Right ventricle myocardium superior (tissue), 1 donor: ENCODE results near the gene SLC12A2. TPM values are rescaled to one million over a fixed set of nuclear protein-coding genes. Genes with fewer than 3 reads are reported as not detected.

Experiments
- ATAC-seq: fragments of 200-7000 bp; cut with Tn5 transposase; one replicate; pipeline ENCODE4 v1.9.1; 2020; ENCODE audit warnings: mild to moderate bottlenecking; ENCODE audit not compliant: poor library complexity
- DNase-seq: peaks from one replicate; pipeline ENCODE4 v3.0.0-alpha.2; 2020
- intact Hi-C: fragments of 100-400 bp; cut with DNase I; formaldehyde crosslinking; loops from one replicate; pipeline ENCODE4 v1.11.2; 2022
- total RNA-seq: library from RNA; stranded (reverse); fragmentation: NEBNext Ultra II Directional; extraction: Animal tissue kit (Norgen Biotek cat#: 25700); gene quantifications from one replicate; pipeline ENCODE4 v1.2.1, GENCODE V29; 2021
- donor health status: DM: no; HTN: yes; CAD: no; lungs with severe emphysema.

The SLC12A2 gene
- total RNA-seq, 1 donor from 2014 or later, result 11.6 TPM

DNA sequence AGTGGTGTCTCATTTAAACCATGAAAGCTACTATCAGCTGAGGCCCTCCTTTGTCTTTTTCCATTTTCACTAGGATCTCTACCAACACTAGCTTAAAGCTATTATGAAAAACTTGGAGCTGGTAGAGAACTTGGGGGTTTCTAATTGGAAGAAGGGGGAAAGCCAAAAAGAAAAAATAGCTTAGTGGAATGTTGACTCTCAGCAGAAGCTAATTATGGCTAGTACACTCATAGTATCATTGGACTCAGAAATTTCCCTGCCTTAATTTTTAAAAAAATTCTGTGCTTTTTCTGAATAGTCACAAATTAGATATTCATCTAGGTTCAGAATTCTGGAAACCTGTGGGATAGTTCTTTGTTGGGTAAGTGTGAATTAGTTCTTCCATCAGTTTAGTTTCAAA is 8.0 kb downstream of the SLC12A2 start:
- DNase-seq (no peak), ATAC-seq (no peak)
- intact Hi-C loops, result no loop called here

DNA sequence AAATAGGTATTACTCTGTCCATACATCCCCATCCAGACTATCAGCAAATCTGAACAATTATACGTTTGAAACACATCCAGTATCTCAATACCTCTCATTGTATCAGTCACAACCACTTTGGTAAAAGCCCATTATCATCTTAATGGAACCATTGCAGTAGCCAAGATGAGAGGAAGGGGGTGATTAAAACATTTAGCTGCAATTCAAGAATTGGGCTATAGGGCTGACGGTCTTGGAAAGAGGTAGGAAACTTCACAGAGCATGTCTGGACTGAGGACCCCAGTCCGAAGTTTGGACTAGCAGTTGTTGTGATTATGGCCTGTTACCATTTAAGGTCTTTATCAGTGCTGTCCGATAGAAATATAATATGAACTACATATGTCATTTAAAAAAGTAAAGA is 8.6 kb downstream of the SLC12A2 start:
- intact Hi-C loops, result no loop called here
- no peak for ATAC-seq
- no peak for DNase-seq

DNA sequence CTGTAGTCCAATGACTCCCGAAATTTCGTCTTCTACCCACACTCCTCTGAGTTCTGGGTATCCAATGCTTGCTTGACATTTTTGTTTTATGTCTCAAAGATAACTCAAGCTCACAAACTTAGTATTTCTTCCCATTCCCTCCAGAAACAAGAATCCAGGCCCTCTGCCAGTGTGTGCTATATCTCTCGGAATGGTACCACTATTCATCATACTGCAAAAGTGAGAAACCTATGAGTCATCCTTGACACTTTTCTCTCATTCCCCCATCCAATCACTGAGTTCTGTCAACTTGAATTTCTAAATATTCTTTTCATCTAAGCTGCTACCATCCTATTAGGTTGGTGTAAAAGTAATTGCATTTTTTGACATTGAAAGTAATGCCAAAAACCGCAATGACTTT is 9.8 kb downstream of the SLC12A2 start:
- intact Hi-C loops, result no loop called here
- DNase-seq, result no peak
- no peak for ATAC-seq

DNA sequence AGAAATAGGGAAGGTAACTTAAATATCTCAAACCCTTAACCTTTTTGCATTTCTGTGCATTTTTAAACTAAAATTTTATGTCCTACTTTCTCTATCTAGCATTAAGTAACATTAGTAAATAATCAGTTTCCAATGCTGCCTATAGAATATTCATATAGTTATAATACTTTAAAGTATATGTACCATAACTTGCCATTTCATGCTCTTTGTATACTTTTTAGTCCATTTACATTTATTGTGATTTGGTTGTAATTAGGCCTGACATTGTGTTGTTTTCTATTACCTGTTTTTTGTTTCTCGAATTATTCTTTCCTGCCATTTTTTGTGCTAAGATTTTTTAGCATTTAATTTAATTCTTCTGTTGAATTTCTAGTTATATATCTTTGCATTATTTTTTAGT is 13.7 kb downstream of the SLC12A2 start:
- ATAC-seq (no peak), DNase-seq (no peak)
- intact Hi-C loops, result no loop called here

DNA sequence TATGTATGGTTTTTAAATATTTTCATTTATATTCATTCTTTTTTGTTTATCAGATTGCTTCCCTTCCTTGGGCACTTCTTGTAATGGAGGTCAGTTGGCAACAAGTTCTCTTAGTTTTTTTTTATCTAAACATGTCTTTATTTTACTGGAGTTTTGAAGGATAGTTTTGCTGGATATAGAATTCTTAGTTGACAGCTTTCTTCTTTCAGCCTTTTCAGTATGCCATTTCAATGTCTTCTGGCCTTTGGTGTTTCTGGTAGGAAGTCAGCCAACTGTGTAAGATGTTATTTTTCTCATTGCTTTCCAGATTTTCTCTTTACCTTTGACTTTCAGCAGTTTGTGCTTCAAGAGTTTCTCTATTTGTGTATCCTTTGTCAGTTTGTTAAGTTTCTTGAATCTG is 14.2 kb downstream of the SLC12A2 start:
- intact Hi-C loops, result no loop called here
- no peak for DNase-seq
- no peak for ATAC-seq

DNA sequence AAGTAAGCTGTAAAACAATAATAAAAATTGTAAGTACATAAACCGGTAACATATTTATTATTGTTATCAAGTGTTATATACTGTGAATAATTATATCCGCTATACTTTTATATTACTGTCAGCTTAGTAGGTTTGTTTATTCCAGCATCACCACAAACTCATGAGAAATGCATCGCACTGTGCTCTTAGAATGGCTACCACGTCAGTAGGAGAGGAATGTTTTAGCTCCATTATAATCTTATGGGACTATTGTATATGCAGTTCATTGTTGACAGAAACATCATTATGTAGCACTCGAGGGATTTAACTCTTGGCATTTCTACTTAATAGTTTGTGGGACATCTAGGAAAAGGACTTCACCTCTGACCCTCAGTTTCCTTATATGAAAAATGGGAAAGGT is 16.4 kb downstream of the SLC12A2 start:
- intact Hi-C loops, result no loop called here
- ATAC-seq (no peak), DNase-seq (no peak)

DNA sequence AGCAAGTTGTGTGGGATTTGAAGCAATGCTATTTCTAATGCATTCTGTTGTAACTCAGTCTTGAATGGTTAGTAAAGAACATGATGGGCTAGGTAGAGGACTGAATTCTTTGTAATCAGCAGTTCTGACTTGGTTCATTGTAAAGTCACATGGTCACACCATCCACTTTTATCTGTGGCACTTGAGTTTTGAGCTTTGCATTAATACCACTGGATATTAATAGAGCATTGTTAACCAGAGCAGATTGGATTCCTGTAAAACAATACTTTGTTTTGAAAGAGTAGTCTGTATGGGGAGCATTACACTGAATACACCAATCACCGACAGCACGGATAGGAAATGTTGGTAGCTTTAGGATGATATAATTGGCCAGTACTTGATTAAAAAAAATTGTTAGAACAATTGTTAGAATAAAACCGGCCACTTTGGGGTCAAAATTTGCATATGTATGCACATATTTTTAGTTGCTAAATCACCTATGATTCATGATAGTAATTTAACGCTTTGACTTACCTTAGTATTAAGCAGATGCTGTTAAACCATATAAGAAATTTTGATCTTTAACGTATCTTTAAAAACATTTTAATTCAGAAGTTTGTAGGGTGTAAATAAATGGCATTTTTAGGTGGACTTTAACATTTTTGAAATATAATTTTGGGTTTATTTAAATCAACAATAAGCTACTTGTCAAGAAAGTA is 17.4 kb downstream of the SLC12A2 start:
- intact Hi-C loops, result no loop called here
- peak; percentile 90 for ATAC-seq
- no peak for DNase-seq

DNA sequence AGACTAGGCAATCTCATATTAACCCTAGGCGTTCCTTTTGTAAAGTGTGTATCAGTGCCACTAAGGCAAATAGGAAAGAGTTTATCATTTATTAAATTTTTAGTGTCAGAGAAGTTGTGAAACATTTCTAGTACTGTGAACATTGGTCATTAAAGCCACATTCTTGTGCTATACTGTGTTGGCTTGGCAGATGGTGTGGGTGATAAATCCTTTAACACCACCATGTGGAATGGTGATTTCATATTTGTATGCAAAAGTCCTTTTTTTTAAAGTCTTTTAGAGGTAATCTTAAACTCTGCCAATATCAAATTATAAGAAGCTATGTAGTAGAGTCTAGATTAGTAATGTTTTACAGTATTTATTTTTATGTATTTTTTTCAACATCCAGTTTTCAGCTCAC is 18.1 kb downstream of the SLC12A2 start:
- intact Hi-C loops, result no loop called here
- DNase-seq (no peak), ATAC-seq (peak; percentile 23)

DNA sequence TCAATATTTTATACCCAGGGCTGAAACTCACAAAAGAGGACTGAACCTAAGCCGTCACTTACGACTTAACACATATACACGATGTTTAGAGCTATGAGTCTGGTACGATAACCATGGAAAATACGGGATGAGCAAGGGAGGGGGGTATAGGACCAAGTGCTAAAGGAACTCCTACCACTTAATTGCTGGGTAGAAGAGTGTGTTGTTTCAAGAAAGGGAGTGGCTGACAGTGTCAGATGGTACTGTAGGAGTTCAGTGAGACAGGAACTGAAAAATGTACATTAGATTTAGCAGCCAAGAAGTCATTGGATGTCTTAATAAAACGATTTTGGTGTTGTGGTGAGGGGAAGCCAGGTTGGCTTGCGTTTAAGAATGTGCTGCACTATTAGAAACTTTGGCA is 21.6 kb downstream of the SLC12A2 start:
- DNase-seq (no peak), ATAC-seq (no peak)
- intact Hi-C loops, result no loop called here

DNA sequence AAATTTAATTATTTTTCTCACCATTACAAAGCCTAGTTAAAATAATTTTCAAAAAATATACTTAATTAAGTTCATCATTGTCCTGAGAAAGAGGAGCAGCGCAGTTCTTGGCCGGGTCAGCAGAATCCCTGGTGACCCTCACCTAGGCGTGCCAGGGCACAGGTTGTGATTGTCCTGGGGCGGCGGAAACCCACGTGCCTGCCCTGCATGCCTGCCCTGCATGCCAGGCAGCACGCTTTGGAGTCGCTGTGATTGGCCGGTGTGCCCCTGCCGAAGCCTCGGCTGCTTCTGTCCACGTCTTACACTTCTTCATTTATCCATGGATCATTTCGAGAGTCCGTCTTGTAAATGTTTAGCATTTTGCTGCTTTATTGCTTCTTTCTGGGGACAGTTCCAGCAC is 25.6 kb downstream of the SLC12A2 start:
- ATAC-seq, result peak; percentile 73
- DNase-seq, result peak; percentile 43
- intact Hi-C loops, result no loop called here

DNA sequence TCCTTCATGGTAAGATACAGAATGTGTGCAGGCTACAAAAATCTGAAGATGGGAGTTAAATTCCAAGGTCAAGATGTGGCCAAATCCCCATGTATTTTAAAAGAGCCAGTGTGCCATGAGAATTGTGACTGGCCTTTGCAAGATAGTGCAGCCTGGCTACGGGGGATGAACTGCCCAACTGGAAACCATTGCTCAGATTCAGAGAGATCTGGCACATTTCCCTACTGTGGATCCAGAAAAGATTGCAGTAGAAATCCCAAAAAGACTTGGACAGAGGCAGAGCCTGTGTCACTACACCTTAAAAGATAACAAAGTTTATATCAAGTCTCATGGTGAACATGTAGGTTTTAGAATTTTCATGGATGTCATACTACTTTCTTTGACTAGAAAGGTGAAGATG is 26.2 kb downstream of the SLC12A2 start:
- ATAC-seq (no peak), DNase-seq (no peak)
- intact Hi-C loops, result no loop called here

DNA sequence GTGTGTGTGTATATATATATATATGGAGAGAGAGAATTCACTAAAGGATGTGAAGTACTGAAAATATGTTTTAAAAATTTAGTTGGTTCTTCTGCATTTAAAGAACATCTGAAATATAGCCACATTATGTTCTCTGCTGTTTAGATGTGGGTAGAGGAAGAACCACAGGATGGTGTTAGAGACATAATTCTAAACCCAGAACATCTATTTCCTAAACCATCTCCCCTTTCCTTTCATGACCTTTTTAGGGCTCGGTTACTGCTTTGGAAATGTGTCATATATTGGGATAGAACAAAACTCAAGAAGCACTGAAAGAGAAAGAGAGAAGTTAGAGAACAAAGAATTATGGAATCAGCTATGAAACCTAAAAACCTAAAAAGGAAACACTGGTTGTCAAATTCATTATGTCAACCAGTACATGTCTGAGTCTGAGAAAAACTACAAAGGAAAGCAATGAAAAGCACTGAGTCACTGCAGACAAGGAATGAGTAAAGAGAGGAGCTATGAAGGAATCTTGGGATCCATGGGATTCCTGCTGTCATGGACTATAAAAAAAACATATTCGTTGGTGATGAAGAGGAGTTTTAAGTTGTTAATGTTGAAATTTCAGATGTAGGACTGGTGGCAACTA is 28.4 kb downstream of the SLC12A2 start:
- intact Hi-C loops, result no loop called here
- ATAC-seq (no peak), DNase-seq (no peak)

DNA sequence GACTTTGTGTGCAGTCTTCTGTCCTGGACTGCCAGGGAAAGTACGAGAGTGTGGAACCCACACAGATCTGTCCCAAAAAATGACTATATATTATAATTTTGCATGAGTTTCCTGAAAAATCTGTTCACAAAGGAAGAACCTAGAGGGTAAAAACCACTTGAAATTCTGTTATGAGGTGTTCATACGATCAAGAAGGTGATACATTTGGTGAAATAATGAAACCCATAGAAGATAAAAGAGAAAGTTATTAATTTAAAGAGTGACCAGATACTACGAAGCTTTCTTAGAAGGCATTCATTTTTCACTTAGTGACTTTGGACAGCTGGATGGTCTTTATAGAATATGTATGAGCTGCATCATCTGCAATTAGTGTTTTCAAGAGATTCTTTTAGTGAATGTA is 32.9 kb downstream of the SLC12A2 start:
- no peak for DNase-seq
- no peak for ATAC-seq
- intact Hi-C loops, result no loop called here

DNA sequence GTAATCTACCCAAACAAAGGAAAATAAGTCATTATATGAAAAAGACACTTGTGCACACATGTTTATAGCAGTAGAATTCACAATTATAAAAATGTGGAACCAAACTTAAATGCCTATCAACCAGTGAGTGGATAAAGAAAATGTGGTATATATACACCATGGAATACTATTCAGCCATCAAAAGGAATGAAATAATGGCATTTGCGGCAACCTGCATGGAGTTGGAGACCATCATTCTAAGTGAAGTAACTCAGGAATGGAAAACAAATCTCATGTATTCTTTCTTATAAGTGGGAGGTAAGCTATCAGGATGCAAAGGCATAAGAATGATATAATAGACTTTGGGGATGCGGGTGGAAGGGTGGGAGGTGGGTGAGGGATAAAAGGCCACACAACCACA is 34.6 kb downstream of the SLC12A2 start:
- intact Hi-C loops, result no loop called here
- ATAC-seq, result no peak
- DNase-seq, result no peak

DNA sequence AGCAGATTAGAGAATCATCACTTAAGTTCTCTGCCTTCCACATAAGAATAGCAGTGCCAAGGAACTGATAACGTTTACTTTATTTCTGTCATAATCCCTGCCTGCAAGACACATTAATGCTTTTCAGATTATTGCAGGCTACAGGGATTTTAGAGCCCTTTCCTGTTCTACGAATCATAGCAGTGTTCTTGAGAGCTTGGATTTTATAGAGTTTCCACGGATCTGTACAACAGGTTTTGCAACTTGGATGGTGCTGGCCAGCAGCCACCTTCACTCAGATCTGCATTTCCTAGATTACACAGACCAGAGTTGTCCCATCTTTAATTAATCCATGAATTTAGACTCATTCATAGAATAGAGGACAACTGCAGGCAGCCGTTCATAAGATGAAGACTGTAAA is 38.1 kb downstream of the SLC12A2 start:
- peak; percentile 12 for DNase-seq
- ATAC-seq, result no peak
- intact Hi-C loops, result no loop called here

DNA sequence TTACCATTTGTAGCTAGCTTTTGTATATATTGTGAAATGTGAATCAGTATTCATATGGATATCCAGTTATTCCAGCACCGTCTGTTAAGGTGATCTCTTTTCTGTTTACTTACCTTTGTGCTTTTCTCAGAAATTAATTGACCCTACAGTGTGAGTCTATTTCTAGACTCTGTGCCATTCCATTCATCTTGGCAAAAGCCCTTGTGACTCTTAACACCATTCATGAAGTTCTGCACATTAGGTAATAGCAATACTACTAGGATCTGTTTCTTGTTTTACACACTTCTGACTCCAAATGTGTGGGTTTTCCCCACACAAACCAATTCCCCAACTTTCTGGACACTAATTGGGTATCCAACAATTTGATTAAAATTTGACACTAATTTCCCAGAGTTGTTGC is 40.4 kb downstream of the SLC12A2 start:
- DNase-seq, result no peak
- ATAC-seq, result peak; percentile 72
- intact Hi-C loops, result no loop called here

DNA sequence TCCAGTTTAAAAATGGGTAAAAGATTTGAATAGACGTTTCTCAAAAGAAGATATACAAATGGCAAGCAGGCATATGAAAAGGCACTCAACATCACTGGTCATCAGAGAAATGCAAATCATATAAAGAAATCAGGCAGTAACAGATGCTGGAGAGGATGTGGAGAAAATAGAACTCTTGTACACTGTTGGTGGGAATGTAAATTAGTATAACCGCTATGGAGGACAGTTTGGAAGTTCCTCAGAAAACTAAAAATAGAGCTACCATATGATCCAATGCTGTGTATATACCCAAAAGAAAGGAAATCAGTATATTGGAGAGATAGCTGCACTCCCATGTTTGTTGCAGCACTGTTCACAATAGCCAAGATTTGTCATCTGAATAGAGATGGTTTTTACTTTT is 42.7 kb downstream of the SLC12A2 start:
- DNase-seq (no peak), ATAC-seq (no peak)
- intact Hi-C loops, result no loop called here

DNA sequence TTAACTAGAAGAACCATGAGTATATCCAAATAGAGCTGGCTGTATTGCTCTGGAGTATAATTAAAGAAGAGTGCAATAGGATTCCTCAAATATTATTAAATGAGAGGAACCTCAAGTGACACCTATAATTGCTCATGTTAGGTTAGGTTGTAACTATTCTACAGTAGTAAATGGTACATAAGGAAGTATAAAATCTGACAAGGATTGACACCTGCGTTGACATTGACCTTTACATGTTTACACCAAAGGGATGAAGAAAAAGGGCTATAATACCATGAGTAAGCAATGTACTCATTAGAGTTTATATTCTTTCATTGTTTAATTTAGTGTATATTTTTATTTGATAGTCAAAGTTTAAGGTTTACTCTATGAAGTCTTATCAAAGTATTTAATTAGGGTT is 48.9 kb downstream of the SLC12A2 start:
- DNase-seq (no peak), ATAC-seq (no peak)
- intact Hi-C loops, result no loop called here

DNA sequence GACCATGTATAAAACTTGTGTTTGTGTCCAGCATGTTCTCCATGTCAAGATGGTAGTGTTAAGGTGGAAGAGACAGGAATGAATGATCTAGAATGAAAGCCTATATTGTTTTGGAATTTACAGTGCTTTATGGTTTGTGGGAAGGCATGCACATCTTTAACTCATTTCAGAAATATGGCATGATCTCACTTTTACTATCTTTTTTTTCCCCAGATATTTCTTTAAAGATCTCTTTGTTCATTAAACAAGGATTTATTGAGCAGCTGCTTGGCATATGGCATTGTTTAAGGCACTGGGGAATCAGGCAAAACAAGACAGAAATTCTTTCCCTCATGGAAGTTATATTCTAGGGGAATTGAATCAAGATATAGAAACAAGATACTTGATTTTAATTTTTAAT is 51.7 kb downstream of the SLC12A2 start:
- ATAC-seq (no peak), DNase-seq (no peak)
- intact Hi-C loops, result no loop called here

DNA sequence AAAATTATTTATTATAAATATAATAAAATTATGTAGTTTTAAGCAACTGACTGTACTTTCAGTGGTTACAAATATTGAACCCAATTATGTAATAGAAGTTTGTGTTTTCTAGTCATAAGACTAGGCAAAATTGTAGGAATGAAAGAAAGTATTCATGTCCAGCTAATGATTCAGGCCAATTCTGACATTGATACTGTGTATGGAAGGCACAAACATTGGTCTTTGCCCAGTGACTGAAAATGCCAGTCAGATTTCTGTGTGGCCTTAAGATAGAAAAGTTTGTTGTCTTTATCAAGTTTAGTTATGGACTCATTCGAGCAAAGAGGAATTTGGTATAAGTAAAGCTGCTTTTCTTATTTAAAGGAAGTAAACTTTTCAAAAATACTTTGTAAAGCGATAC is 60.3 kb downstream of the SLC12A2 start:
- no peak for ATAC-seq
- DNase-seq, result no peak
- intact Hi-C loops, result no loop called here

DNA sequence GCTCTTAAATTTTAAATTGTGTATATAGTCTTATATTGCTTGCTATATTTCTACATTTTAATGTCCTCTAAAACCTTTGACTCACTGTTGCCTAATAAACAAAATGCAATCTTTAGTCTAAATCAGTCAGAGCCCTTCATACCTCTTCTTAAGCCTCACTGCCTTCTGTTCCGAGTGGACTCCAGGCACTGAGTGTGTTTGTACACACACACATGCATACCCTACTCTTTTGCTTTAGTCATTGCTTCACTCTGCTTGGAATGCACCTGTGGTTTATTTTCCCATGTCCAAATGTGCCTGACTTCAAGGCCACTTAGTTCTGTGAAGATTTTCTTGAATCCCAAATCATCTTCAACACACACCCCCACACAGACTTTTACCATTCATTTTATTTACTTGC is 60.9 kb downstream of the SLC12A2 start:
- intact Hi-C loops, result no loop called here
- DNase-seq, result no peak
- no peak for ATAC-seq
